Effector CD8-positive, alpha-beta T cell (primary cell): ENCODE results near the gene AGPAT4.
"Not testable (repeated sequence)": the region's sequence is repeated elsewhere in the genome, so short reads cannot be mapped to it uniquely, and the experiment has no call there.

ENCODE experiments used
- DNase-seq: peaks from one replicate; lab custom pipeline; 2025; lab: John Stamatoyannopoulos, UW

Gene AGPAT4

GRCh38 chr6:161138543-161139303 lies 135.1 kb downstream of the AGPAT4 start:
- no peak for DNase-seq

- DNase-seq: no peak
Measured at GRCh38 chr6:161137839-161138542, 135.9 kb downstream of the AGPAT4 start.

GRCh38 chr6:161137320-161137719 lies 136.5 kb downstream of the AGPAT4 start:
- DNase-seq: no peak

DNA sequence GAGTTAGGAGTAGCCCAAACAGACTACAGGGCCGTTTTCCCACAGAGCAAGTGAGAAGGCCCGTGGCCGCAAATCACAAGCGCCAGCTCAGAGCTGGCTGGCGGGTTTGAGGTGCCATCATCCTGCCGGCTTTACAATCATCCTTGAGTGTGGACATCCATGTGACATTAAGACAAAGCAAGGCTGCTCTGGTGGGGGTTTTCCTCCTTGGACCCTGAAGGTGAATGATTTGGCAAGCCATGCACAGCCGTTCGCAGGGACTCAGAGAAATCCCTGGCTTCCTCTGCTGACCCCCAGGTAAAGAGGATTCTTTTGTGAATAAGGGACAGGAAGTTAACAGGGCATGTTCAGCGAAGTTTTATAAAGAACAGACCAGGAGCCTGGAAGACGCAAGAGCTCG lies 137.2 kb downstream of the AGPAT4 start:
- DNase-seq: no peak

DNA sequence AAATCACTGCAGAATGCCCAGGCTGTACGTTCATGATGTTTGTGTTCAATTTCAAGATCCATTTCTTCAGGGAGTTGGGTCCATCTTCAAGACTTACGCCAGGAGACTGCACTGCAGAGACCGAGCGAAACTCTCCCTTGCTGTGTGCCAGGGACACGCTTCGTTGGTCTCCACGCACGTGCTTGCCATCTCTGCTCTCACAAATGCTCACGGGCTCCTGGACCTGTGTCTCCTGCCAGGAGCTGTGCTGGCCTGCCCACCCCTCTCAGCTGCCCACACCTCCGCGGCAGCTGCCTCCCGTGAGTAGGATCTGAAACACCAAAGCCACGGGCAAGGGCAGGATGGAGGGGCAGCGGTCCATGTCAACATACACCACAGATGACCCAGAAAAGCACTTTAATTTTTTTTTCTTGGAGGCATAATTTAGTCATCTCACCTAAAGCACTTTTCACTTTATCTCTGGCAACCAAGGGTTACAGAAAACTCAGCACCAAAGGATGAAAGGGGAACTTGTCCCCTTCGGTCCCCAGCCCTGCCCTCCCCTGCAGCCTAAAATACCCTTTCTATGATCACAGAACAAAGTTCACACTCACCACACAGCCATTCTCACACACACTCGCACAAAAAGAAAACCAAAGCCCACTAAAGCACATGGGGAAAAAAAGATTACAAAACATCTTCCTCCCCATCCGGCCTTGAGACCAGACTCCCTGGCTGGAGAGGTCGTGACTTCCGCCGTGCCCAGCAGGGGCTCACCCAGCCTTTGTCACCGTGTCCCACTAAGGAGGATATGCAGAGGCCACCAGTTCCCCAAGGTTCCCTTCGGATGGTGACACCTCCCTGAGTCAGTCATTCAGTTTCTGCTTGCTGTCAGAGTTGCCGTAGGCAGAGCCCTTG lies 137.9 kb downstream of the AGPAT4 start:
- DNase-seq: no peak

DNA sequence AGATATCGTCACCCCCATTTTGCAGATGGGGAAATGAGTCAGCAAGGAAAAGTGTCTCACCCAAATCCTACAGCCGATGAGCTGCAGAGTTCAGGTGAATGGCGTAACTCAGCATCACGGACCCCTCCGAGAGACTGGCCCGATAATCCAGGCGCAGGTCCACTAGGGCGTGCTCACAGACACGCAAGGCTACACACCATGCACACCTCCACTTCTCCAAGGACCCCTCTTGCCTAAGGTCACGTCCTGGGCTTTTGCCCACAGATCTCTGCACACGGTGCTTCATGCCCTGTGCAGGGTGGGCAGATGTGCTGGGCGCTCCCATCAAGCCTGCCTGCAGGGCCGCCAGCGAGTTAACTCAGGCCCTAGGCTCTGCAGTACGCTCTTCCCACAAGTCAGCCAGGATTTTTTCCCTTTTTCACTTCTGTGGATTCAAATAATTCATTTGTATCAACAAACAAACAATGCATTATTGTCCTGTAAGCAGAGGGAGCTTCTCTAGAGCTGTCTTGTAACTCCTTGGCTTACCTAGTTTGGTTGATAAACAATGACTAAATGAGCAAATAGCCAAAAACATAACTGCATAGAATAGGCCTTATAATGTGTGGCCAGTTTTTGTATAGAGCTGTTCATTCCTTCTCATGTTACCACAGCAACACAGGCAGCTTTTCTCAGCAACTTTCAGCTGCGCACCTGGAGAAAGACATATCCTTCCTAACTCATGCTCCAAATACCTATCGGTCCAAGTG lies 139.1 kb downstream of the AGPAT4 start:
- DNase-seq: no peak

DNA sequence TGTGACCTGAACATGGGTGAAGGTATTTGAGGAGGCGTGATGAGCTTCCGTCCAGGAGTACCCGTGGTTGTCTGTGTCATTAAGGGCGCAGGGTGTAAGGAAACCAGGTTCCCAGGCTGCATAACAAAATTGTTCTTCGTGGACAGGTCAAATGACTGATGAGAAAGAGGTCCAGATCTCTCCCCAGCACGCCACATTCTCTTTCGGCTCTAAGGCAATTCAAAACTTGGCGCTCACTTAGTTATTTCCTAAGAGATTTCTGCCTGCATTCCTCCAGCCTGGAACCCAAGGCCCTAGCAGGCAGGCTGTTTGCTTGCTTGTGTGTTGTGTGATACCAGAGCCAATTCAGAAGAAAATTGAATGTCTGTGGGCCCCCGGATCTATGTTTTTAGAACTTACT lies 139.9 kb downstream of the AGPAT4 start:
- DNase-seq: no peak

- DNase-seq: no peak
Measured at GRCh38 chr6:161132384-161132783, 141.5 kb downstream of the AGPAT4 start.

DNA sequence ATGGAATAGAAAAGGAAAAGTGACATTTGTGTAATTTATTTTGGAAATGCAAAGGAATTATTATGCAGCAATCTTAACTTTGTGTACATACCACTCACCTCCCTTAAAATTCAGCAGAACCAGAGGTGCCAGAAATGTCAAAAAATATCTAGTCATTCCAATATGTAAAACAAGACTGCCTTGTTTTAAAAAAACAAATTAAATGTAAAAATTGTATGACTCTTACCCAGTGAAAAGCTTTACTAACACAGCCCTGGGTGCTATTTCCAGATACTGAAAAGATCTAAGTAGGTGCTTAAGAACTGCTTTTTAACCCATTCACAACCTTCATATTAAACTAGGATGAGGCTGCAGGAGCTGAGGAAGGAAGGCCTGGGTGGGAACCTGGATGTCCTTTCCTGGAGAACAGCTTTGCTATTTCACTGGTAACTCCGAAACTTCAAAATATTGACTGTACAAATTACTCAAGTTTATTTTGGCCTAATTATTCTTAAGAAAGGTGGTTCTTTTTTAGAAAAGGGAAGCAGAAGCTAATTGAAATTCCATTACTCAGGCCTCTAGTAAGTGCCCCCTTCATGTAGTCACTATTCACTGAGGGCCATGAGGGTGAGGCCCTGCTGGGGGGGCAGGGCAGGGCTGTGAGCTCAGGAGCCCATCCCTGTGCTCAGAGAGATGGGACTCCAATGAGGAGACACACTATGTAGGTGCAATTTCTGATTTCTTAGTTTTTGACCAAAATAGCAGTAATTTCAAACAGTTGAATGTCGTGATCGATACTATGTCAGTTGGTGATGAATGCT lies 142.7 kb downstream of the AGPAT4 start:
- DNase-seq: no peak

- no peak for DNase-seq
Measured at GRCh38 chr6:161130541-161130940, 143.3 kb downstream of the AGPAT4 start.

DNA sequence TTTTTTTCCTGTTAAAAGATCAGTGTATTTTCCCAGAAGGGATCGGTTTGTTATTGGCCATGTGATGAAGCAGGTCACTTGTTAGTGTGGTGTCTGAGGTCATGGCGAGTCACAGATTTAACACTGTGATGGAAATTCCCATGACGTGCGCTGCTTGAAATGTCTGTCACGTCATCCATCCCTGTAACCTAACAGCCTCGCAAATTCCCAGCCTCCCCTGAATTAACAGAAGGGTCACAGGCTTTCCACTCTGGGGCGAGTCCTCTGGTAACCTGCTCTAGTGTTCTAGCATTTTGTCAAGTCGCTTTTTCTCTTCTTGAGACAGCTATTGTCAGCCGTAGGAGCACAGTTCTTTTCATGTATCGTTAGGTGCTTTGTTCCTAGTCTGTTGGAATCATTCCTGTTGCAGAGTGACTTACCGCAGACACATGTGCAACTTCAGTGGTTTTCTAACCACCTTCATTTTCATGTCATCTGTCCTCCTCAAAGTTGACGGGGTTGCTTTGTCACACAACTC lies 145.1 kb downstream of the AGPAT4 start:
- no peak for DNase-seq

- DNase-seq: no peak
Measured at GRCh38 chr6:161128230-161128629, 145.6 kb downstream of the AGPAT4 start.

GRCh38 chr6:161127071-161127740 lies 146.7 kb downstream of the AGPAT4 start:
- DNase-seq: no peak

DNA sequence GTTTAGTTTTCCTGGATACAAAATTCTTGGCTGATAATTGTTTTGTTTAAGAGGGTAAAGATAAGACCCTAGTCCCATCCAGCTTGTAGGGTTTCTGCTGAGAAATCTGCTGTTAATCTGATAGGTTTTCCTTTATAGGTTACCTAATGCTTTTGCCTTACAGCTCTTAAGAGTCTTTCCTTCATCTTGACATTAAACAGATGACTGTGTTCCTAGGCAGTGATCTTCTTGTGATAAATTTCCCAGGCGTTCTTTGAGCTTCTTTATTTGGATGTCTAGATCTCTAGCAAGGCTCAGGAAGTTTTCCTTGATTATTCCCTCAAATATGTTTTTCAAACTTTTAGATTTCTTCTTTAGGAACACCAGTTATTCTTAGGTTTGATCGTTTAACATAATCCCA lies 148.3 kb downstream of the AGPAT4 start:
- no peak for DNase-seq

DNA sequence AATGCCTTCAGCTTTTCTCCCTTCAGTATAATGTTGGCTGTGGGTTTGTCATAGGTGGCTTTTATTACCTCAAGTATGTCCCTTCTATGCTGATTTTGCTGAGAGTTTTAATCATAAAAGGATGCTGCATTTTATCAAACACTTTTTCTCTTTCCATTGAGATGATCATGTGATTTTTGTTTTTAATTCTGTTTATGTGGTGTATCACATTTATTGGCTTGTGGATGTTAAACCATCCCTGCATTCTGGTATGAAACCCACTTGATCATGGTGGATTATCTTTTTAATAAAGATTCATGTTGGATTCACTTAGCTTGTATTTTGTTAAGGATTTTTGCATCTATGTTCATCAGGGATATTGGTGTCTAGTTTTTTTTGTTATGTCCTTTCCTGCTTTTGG lies 150.5 kb downstream of the AGPAT4 start:
- not testable (repeated sequence) for DNase-seq

DNA sequence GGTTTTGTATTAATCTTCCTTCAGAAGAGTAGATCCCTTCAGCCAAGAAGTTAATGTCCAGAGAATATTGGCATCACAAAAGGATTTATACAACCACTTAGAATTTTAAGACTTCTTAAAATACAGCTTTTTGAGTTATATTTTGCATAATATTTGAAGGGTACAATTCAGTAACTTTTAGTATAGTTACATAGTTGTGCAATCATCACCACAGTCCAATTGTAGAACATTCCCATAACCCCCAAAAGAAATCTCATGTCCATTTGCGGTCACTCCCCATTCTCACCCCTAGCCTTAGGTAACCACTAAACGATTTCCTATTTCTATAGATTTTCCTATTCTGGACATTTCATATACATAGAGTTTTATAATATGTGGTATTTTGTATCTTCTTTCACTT lies 155.9 kb downstream of the AGPAT4 start:
- no peak for DNase-seq

GRCh38 chr6:161117308-161117707 lies 156.6 kb downstream of the AGPAT4 start:
- DNase-seq: no peak

- DNase-seq: no peak
Measured at GRCh38 chr6:161116554-161116953, 157.3 kb downstream of the AGPAT4 start.

DNA sequence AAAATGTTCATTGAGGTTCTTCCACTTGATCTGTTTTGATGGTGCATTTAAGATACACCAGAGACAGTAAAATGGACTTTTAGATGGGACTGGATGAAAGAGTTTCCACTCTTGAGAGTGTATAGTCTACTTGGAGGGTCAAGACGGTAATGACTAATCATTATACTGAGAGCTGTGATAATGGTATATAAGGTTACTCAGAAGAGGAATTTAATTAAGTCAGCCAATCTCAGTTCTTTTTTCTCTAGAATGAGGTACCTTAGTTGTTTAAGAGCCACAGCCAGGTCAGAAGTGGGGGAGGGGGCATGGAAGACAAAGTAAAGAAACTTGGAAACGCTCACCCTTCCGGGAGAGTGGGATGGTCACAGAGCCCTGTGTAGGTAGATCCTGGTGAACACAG lies 158.4 kb downstream of the AGPAT4 start:
- DNase-seq: no peak

GRCh38 chr6:161111261-161111660 lies 162.6 kb downstream of the AGPAT4 start:
- no peak for DNase-seq
